GM10266 (cell line): Measurements from ENCODE around the gene WFIKKN2.
"Not testable (repeated sequence)": the region's sequence is repeated elsewhere in the genome, so short reads cannot be mapped to it uniquely, and the experiment has no call there.

ENCODE experiments used
- DNase-seq: peaks from one replicate; pipeline ENCODE4 v3.0.0; 2012; ENCODE audit errors: extremely low spot score
- CTCF ChIP-seq: IDR thresholded peaks from 2 replicates; pipeline ENCODE4 v1.5.1; 2012; ENCODE audit warnings: mild to moderate bottlenecking, low read depth; ENCODE audit not compliant: control insufficient read depth, insufficient read depth; ENCODE audit errors: missing control alignments

The WFIKKN2 gene

GRCh38 chr17:50872710-50873424 lies 37.5 kb downstream of the WFIKKN2 start:
- no peak for DNase-seq
- TF ChIP-seq CTCF, result no peak

- DNase-seq, result no peak
- TF ChIP-seq CTCF, result no peak
These were observed 39.7 kb downstream of the WFIKKN2 start for GRCh38 chr17:50875074-50875473.

GRCh38 chr17:50877042-50877441 lies 41.7 kb downstream of the WFIKKN2 start:
- DNase-seq, result not testable (repeated sequence)

GRCh38 chr17:50877838-50878237 lies 42.5 kb downstream of the WFIKKN2 start:
- no peak for DNase-seq

GRCh38 chr17:50879086-50879485 lies 43.7 kb downstream of the WFIKKN2 start:
- no peak for DNase-seq
- TF ChIP-seq CTCF, result no peak

More at GRCh38 chr17:50877838-50878237, 42.5 kb downstream of the WFIKKN2 start:
- no peak for TF ChIP-seq CTCF

GRCh38 chr17:50881182-50881581 lies 45.8 kb downstream of the WFIKKN2 start:
- TF ChIP-seq CTCF, result no peak
- DNase-seq, result no peak

- DNase-seq, result no peak
- no peak for TF ChIP-seq CTCF
These were observed 47.5 kb downstream of the WFIKKN2 start for GRCh38 chr17:50882851-50883250.
